K562 (cell line): Measurements from ENCODE around the gene ACOX1. TPM values are rescaled to one million over a fixed set of nuclear protein-coding genes. Genes with fewer than 3 reads are reported as not detected.

Experiments
- ATAC-seq: fragments of 200-7000 bp; cut with Tn5 transposase; 3 replicates; pipeline ENCODE4 v1.9.1; 2020; ENCODE audit warnings: moderate library complexity
- BruUV-seq: library from RNA; stranded (reverse); fragments of 400-500 nt; replicated peaks from 2 replicates; lab custom pipeline; 2021; lab: Mats Ljungman, UMichigan
- CTCF ChIA-PET: fragments of 300-600 bp; formaldehyde crosslinking; extraction: SDS; loops from one replicate; lab custom pipeline; 2021; ENCODE audit warnings: low intra/inter-chr PET ratio; lab: Yijun Ruan, JAX
- POLR2A ChIA-PET: fragments of 300-600, 350-650 bp; sonication (Branson Sonifier 250); formaldehyde crosslinking; extraction: SDS; loops from one replicate; lab custom pipeline; 2021; ENCODE audit warnings: antibody characterized with exemption, inconsistent platforms; lab: Yijun Ruan, JAX
- DNase-seq, 4 experiments: peaks; one replicate each; pipeline versions ENCODE4 v3.0.0 to v3.0.0-alpha.2; 2011 to 2018; ENCODE audit warnings: low spot score in 3 of 4, mixed read lengths in 3 of 4; ENCODE audit errors: extremely low read depth in 1 of 4
- FAIRE-seq: peaks from 2 replicates; lab custom pipeline; 2011; peaks lifted over from hg19 to GRCh38; lab: Jason Lieb, UNC
- H2AFZ ChIP-seq: 2 replicates; pipeline ENCODE4 v1.6.0; 2011; ENCODE audit warnings: low read depth, low read length, control low read depth, inconsistent platforms
- H3K27ac ChIP-seq: fragments of 200-600 bp; 3 replicates; pipeline ENCODE4 v1.8.0; 2011; ENCODE audit warnings: low read depth, mild to moderate bottlenecking, control low read depth, inconsistent platforms, low read length, moderate library complexity, mixed read lengths; ENCODE audit errors: extremely low read depth
- H3K27me3 ChIP-seq, 2 experiments: fragments of 300-600 bp in 1 of 2; 2 replicates in 1 of 2; 3 replicates in 1 of 2; pipeline versions ENCODE4 v1.6.0 to v1.8.0; 2011; ENCODE audit warnings: inconsistent platforms in 2 of 2, low read length in 2 of 2, mild to moderate bottlenecking in 1 of 2, mixed read lengths in 1 of 2, moderate library complexity in 1 of 2; ENCODE audit not compliant: control insufficient read depth in 2 of 2, insufficient read depth in 2 of 2
- H3K36me3 ChIP-seq: fragments of 300-600 bp; 3 replicates; pipeline ENCODE4 v1.8.0; 2011; ENCODE audit warnings: mild to moderate bottlenecking, low read length, inconsistent platforms; ENCODE audit not compliant: control insufficient read depth, insufficient read depth
- H3K4me1 ChIP-seq, 2 experiments: fragments of 200-600 bp in 1 of 2; replicated peaks in 1 of 2; 2 replicates in 1 of 2; 3 replicates in 1 of 2; pipeline versions ENCODE4 v1.5.1 to v1.8.0; 2011; ENCODE audit warnings: inconsistent platforms in 2 of 2, low read length in 2 of 2, mild to moderate bottlenecking in 1 of 2, mixed read lengths in 1 of 2, moderate library complexity in 1 of 2; ENCODE audit not compliant: control insufficient read depth in 2 of 2, insufficient read depth in 2 of 2
- H3K4me2 ChIP-seq: 2 replicates; pipeline ENCODE4 v1.6.1; 2011; ENCODE audit warnings: low read length, control low read depth, inconsistent platforms, mixed read lengths; ENCODE audit not compliant: insufficient read depth
- H3K4me3 ChIP-seq: fragments of 200-600 bp; sonication (generic), shearing (Covaris generic); 2 replicates; pipeline ENCODE4 v1.5.1; 2016; ENCODE audit warnings: control low read depth, inconsistent platforms
- H3K79me2 ChIP-seq: fragments of 200-600 bp; 3 replicates; pipeline ENCODE4 v1.8.0; 2011; ENCODE audit warnings: low read length, inconsistent platforms; ENCODE audit not compliant: control insufficient read depth, insufficient read depth
- H3K9ac ChIP-seq, 2 experiments: 2 replicates each; pipeline versions ENCODE4 v1.6.0 to v1.6.1; 2011; ENCODE audit warnings: low read depth in 2 of 2, low read length in 2 of 2, control low read depth in 1 of 2, inconsistent platforms in 1 of 2, mild to moderate bottlenecking in 1 of 2, mixed read lengths in 1 of 2; ENCODE audit not compliant: insufficient read depth in 1 of 2
- H3K9me1 ChIP-seq: one replicate; pipeline ENCODE4 v1.6.0; 2011; ENCODE audit warnings: inconsistent platforms, mild to moderate bottlenecking, low read length, moderate library complexity; ENCODE audit not compliant: control insufficient read depth, insufficient read depth
- H3K9me3 ChIP-seq: replicated peaks from 2 replicates; pipeline ENCODE4 v1.5.1; 2011; ENCODE audit warnings: low read depth, low read length, inconsistent platforms; ENCODE audit not compliant: control insufficient read depth, insufficient read depth
- H4K20me1 ChIP-seq: replicated peaks from 2 replicates; pipeline ENCODE4 v1.6.1; 2011; ENCODE audit warnings: low read length, inconsistent platforms, mixed read lengths; ENCODE audit not compliant: control insufficient read depth, insufficient read depth
- C11orf30 ChIP-seq: fragments of 450-650 bp; IDR thresholded peaks from 2 replicates; pipeline ENCODE4 v1.6.1; 2016; ENCODE audit warnings: low read depth, mild to moderate bottlenecking
- CSDE1 ChIP-seq, 2 experiments: fragments of 450-650 bp; IDR thresholded peaks; 2 replicates each; pipeline ENCODE4 v1.6.1; 2016; ENCODE audit warnings: mild to moderate bottlenecking in 1 of 2
- EGR1 ChIP-seq: fragments of 450-650 bp; conservative IDR thresholded peaks from 2 replicates; pipeline ENCODE4 v1.6.1; 2017; ENCODE audit warnings: mild to moderate bottlenecking
- ERF ChIP-seq: fragments of 450-650 bp; formaldehyde crosslinking; IDR thresholded peaks from 2 replicates; pipeline ENCODE4 v1.4.0; 2020; ENCODE audit warnings: mild to moderate bottlenecking, mixed read lengths
- FOXJ3 ChIP-seq: sonication (generic); formaldehyde crosslinking; IDR thresholded peaks from 2 replicates; pipeline ENCODE4 v1.4.0; 2020; ENCODE audit warnings: mild to moderate bottlenecking, missing genetic modification reagents
- HNRNPH1 ChIP-seq: fragments of 200-400 bp; formaldehyde crosslinking; optimal IDR thresholded peaks from 2 replicates; pipeline ENCODE3; 2017; ENCODE audit warnings: low read depth, mild to moderate bottlenecking, low read length, moderate library complexity
- KLF6 ChIP-seq: fragments of 250-450 bp; sonication (Bioruptor Pico); IDR thresholded peaks from 2 replicates; pipeline ENCODE4 v1.4.0; 2020; ENCODE audit warnings: mild to moderate bottlenecking, moderate library complexity, borderline replicate concordance
- MAFG ChIP-seq: fragments of 450-650 bp; conservative IDR thresholded peaks from 2 replicates; pipeline ENCODE4 v1.6.1; 2016; ENCODE audit warnings: missing genetic modification characterization, missing compliant biosample characterization
- MCM5 ChIP-seq: fragments of 450-650 bp; IDR thresholded peaks from 2 replicates; pipeline ENCODE4 v1.6.1; 2016; ENCODE audit warnings: low read depth
- SMAD4 ChIP-seq: fragments of 250-450 bp; sonication (Bioruptor Pico); conservative IDR thresholded peaks from 2 replicates; pipeline ENCODE4 v1.8.0; 2021; ENCODE audit warnings: inconsistent platforms, mild to moderate bottlenecking, moderate library complexity
- SMARCE1 ChIP-seq: fragments of 450-650 bp; IDR thresholded peaks from 2 replicates; pipeline ENCODE4 v1.7.1; 2016; ENCODE audit warnings: mild to moderate bottlenecking
- TAF1 ChIP-seq: IDR thresholded peaks from 2 replicates; pipeline ENCODE4 v1.6.1; 2011; ENCODE audit warnings: mild to moderate bottlenecking, low read length, moderate library complexity; ENCODE audit not compliant: insufficient read depth, control insufficient read depth, severe bottlenecking; ENCODE audit errors: extremely low read depth
- XRCC3 ChIP-seq: fragments of 450-650 bp; IDR thresholded peaks from 2 replicates; pipeline ENCODE4 v1.6.1; 2017; ENCODE audit warnings: mild to moderate bottlenecking, moderate library complexity
- ZNF316 ChIP-seq: fragments of 450-650 bp; IDR thresholded peaks from 2 replicates; pipeline ENCODE4 v1.6.1; 2016
- WGBS: fragments of 100-300 bp; shearing (Covaris generic); methylation state at CpG from one replicate; pipeline ENCODE4 v1.1.6; 2016; ENCODE audit warnings: low coverage, mixed read lengths; ENCODE audit not compliant: insufficient coverage; ENCODE audit errors: missing lambda C conversion rate; 5-methylcytosine and 5-hydroxymethylcytosine counted together
- in situ Hi-C: fragments of 300-500 bp; cut with MboI; formaldehyde crosslinking; loops from 4 replicates; pipeline ENCODE4 v1.15.0; 2018; ENCODE audit warnings: inconsistent platforms, mixed read lengths
- intact Hi-C: fragments of 100-400 bp; cut with micrococcal nuclease; formaldehyde crosslinking; loops from 2 replicates; pipeline ENCODE4 v1.14.2; 2022
- polyA plus RNA-seq, 8 experiments: library from polyadenylated mRNA; depleted of rRNA in 4 of 8; stranded (reverse) in 5 of 8; unstranded in 3 of 8; fragments of >200 nt; fragmentation: Nextera tagmentation in 2 of 8; fragmentation: Illumina TruSeq in 1 of 8; extraction: Ambion mirVana in 2 of 8; extraction: Trizol in 1 of 8; gene quantifications; 2 replicates each; pipeline versions ENCODE4 v1.2.1 to v1.2.3, GENCODE V29; 2011 to 2014; ENCODE audit warnings: inconsistent platforms in 1 of 8, missing spikeins in 1 of 8
- total RNA-seq, 7 experiments: library from RNA; depleted of rRNA in 6 of 7; stranded (reverse); fragments of >200 nt in 6 of 7; fragmentation: Illumina TruSeq in 2 of 7; extraction: Trizol in 2 of 7; gene quantifications; 2 replicates each; pipeline versions ENCODE4 v1.2.1 to v1.2.3, GENCODE V29; 2011 to 2021; ENCODE audit warnings: low replicate concordance in 1 of 7
- TF ChIP-seq, protein P1 (sequence below): conservative IDR thresholded peaks from 2 replicates; pipeline ENCODE4 v1.6.1; 2011; ENCODE audit warnings: low read depth, mild to moderate bottlenecking, low read length; ENCODE audit not compliant: control insufficient read depth

The ACOX1 gene
- total and polyA plus RNA-seq, 9 of the 15 experiments (the other 6 are each of a cell fraction or from before 2014, with no cell fraction given) = 7.8 to 24.1 (median 14.5) TPM

DNA sequence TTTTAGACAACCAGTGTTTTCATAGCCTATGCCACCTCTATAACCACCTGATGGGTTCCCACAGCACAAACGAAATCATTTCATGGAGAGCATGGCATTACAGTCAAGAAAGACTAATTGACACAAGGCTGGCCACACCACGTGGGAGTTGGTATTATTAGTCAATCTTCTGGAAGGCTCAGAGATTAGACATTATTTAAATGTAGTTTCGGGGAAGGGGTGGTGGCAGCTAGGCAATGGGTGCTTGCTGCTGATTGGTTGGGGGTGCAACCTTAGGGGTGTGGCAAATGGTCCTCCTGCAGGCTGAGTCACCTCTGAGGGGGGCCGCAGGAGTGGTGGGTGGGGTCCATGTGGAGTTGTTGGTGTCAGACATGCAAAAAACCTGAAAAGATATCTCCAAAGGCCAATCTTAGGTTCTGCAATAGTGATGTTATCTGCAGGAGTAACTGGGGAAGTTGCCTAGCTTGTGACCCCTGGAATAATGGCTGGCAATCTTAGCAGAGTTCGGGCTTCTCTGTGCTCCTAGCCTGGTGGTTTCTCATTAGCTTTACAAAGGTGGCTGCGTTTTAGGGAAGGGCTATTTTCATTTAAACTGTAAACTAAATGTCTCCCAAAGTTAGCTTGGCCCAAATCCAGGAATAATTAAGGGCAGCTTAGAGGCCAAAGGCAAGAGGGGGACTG lies 4.7 kb upstream of the ACOX1 start (continued):
- TF ChIP-seq HNRNPH1 (no peak), FOXJ3 (CRISPR knock-in tag) (no peak), SMARCE1 (peak; percentile 67; the same call in 1 of the 2 replicates), MCM5 (no peak)

DNA sequence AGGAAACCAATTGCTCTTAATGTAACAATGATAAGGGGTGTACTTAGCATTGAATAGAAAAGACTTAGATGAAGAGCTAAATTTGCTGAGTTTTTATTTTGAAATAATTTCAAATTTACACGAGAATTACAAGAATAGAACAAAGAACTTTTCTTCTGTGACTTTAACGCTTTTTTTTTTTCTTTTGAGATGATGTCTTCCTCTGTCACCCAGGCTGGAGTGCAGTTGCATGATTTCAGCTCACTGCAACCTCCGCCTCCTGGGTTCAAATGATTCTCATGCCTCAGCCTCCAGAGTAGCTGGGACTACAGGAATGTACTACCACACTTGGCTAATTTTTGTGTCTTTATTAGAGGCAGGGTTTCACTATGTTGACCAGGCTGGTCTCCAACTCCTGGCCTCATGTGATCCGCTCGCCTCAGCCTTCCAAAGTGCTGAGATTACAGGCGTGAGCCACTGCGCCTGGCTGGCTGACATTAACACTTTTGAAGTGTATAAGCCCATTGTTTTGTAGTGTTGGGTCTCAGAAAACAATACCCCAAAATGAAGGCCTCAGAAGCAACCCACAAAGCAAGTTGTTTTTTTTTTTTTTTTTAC lies 2.2 kb upstream of the ACOX1 start:
- POLR2A ChIA-PET = interaction anchor here (0.7 to 1.5 kb wide), 3 partner anchors 16 to 109 kb away, joined by 3 to 4 read pairs (median 4); no protein-coding TSS in a partner anchor
- Histone ChIP-seq H3K4me2 (peak overlapping the region; percentile 96; the same call in 1 of the 2 replicates), H2AFZ (no peak overlapping the region), H3K27me3 (no peaks in the 10 kb centered on the region), H3K4me1 (peaks cover 34 to 39% of the 10 kb centered on the region in 2 experiments), H3K79me2 (peaks cover 38% of the 10 kb centered on the region), H3K9me3 (no peaks in the 10 kb centered on the region), H3K36me3 (peaks cover 3% of the 10 kb centered on the region; the same call in 1 of the 3 replicates), H3K4me3 (no peak overlapping the region; the same call in 1 of the 2 replicates), H3K9me1 (no peaks in the 10 kb centered on the region)
- no TSS peak for BruUV-seq
- no peak for DNase-seq
- ATAC-seq = no peak
- intact Hi-C loops (no loop called here), in situ Hi-C loops (no loop called here)
- no peak for FAIRE-seq
- peak; percentile 68 for TF ChIP-seq C11orf30
- TF ChIP-seq, protein P1, sequence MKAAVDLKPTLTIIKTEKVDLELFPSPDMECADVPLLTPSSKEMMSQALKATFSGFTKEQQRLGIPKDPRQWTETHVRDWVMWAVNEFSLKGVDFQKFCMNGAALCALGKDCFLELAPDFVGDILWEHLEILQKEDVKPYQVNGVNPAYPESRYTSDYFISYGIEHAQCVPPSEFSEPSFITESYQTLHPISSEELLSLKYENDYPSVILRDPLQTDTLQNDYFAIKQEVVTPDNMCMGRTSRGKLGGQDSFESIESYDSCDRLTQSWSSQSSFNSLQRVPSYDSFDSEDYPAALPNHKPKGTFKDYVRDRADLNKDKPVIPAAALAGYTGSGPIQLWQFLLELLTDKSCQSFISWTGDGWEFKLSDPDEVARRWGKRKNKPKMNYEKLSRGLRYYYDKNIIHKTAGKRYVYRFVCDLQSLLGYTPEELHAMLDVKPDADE = no peak
- peak; percentile 81 for TF ChIP-seq ZNF316
- TF ChIP-seq ERF (CRISPR knock-in tag) = no peak
- TF ChIP-seq MAFG (tag) = peak; percentile 28; the same call in 1 of the 2 replicates
- TF ChIP-seq TAF1 = no peak
- no peak for TF ChIP-seq XRCC3
- no peak for TF ChIP-seq SMAD4 (CRISPR knock-in tag)
- no peak for TF ChIP-seq KLF6
- TF ChIP-seq CSDE1 (IDR thresholded peaks at IDR 0.05) = no peak
- TF ChIP-seq EGR1 = no peak
- TF ChIP-seq, all 486 proteins: peak for 3
- 78% methylated on average over 7 of the region's 7 CpGs for WGBS
- H4K20me1 ChIP-seq = no peaks in the 10 kb centered on the region
- no peak overlapping the region for H3K9ac ChIP-seq
- peak overlapping the region; percentile 78; the same call in 1 of the 3 replicates for H3K27ac ChIP-seq
- CTCF ChIA-PET = no interaction called here
